ENCODE measurements around the gene ZDHHC3. TPM values are rescaled to one million over a fixed set of nuclear protein-coding genes. Genes with fewer than 3 reads are reported as not detected.

ZDHHC3 gene
- total RNA-seq, 1 donor from 2014 or later: 41.2 TPM

DNA sequence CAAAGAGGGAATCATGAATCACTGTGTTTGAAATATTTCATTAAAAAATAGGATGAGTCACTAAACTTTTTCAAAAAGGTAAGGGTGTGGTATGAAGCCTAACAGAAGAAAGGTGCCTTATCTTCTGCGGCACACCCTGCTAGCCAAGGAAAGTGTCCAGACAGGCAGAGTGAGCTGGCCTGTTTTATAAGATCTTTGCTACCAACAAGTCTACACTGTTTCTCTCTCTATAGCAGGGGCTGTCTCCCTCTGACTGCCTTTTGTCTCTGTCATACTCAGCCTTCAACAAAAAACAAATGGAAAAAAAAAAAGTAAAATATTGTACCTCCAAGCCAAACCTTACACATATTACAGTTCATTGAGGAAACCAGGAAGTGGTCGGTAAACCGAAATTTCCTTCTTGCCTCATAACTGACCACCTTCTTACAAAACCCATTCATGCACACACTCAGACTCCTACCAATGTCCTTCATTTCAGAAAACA is 9.1 kb downstream of the ZDHHC3 start:
- Histone ChIP-seq H3K27me3 (no peaks in the 10 kb centered on the region), H3K4me1 (no peaks in the 10 kb centered on the region), H3K27ac (no peak overlapping the region), H3K36me3 (no peaks in the 10 kb centered on the region), H3K9ac (no peak overlapping the region), H3K9me3 (ENCODE audit: low read depth) (no peaks in the 10 kb centered on the region), H3K4me2 (no peak overlapping the region), H2AFZ (replicated peaks) (no peak overlapping the region), H3K79me2 (ENCODE audit: low read depth) (peaks cover 89% of the 10 kb centered on the region), H4K20me1 (ENCODE audit: low read depth) (peaks cover 23% of the 10 kb centered on the region), H3K4me3 (no peak overlapping the region), H3F3A (ENCODE audit: low read depth) (no peaks in the 10 kb centered on the region)
- Mint-ChIP-seq H3K36me3 (no peaks in the 10 kb centered on the region), H3K27me3 (ENCODE audit: insufficient read depth, low read depth) (no peaks in the 10 kb centered on the region), H3K4me3 (no peak overlapping the region), H3K27ac (no peak overlapping the region), H3K4me1 (peaks cover 4% of the 10 kb centered on the region), H3K9me3 (no peaks in the 10 kb centered on the region)
- no peak for DNase-seq (ENCODE audit: low spot score)
- TF ChIP-seq EZH2phosphoT487 (IDR thresholded peaks at IDR 0.05) (no peak), EZH2 (IDR thresholded peaks at IDR 0.05) (no peak)
- TF ChIP-seq, protein P1, sequence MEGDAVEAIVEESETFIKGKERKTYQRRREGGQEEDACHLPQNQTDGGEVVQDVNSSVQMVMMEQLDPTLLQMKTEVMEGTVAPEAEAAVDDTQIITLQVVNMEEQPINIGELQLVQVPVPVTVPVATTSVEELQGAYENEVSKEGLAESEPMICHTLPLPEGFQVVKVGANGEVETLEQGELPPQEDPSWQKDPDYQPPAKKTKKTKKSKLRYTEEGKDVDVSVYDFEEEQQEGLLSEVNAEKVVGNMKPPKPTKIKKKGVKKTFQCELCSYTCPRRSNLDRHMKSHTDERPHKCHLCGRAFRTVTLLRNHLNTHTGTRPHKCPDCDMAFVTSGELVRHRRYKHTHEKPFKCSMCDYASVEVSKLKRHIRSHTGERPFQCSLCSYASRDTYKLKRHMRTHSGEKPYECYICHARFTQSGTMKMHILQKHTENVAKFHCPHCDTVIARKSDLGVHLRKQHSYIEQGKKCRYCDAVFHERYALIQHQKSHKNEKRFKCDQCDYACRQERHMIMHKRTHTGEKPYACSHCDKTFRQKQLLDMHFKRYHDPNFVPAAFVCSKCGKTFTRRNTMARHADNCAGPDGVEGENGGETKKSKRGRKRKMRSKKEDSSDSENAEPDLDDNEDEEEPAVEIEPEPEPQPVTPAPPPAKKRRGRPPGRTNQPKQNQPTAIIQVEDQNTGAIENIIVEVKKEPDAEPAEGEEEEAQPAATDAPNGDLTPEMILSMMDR (IDR thresholded peaks at IDR 0.05): no peak

DNA sequence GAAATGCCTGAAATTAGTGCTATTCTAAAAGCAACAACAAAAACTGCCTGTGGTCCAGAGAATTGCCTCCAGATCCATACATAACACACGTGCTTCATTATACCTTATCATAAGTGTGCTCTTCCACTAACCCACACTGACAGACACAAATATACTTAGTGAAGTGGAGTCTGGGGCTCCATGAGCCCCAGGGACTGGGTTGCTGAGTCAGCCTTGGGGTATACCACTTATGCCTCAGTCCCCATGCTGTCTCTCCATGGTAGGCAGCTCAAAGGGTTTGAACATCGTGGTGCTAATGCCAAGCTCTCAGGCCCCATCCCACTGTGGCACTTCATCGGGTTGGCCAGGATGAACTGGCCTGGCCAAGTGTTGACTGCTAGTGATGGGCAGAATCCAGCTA is 10.8 kb downstream of the ZDHHC3 start:
- Mint-ChIP-seq H3K27ac (no peak overlapping the region), H3K27me3 (ENCODE audit: insufficient read depth, low read depth) (no peaks in the 10 kb centered on the region), H3K36me3 (no peaks in the 10 kb centered on the region), H3K4me3 (no peak overlapping the region), H3K4me1 (peaks cover 4% of the 10 kb centered on the region), H3K9me3 (no peaks in the 10 kb centered on the region)
- H3K27me3 ChIP-seq: no peaks in the 10 kb centered on the region
- no peaks in the 10 kb centered on the region for H3F3A ChIP-seq (ENCODE audit: low read depth)
- peaks cover 24% of the 10 kb centered on the region for H4K20me1 ChIP-seq (ENCODE audit: low read depth)
- TF ChIP-seq, protein P1 (IDR thresholded peaks at IDR 0.05): no peak
- TF ChIP-seq EZH2phosphoT487 (IDR thresholded peaks at IDR 0.05): no peak
- TF ChIP-seq EZH2 (IDR thresholded peaks at IDR 0.05): no peak
- H3K4me3 ChIP-seq: no peak overlapping the region
- no peak overlapping the region for H3K4me2 ChIP-seq
- H2AFZ ChIP-seq (replicated peaks): no peak overlapping the region
- no peak for DNase-seq (ENCODE audit: low spot score)
- H3K27ac ChIP-seq: no peak overlapping the region
- no peaks in the 10 kb centered on the region for H3K36me3 ChIP-seq
- H3K79me2 ChIP-seq (ENCODE audit: low read depth): peaks cover 88% of the 10 kb centered on the region
- H3K9ac ChIP-seq: no peak overlapping the region
- no peaks in the 10 kb centered on the region for H3K4me1 ChIP-seq
- no peaks in the 10 kb centered on the region for H3K9me3 ChIP-seq (ENCODE audit: low read depth)

DNA sequence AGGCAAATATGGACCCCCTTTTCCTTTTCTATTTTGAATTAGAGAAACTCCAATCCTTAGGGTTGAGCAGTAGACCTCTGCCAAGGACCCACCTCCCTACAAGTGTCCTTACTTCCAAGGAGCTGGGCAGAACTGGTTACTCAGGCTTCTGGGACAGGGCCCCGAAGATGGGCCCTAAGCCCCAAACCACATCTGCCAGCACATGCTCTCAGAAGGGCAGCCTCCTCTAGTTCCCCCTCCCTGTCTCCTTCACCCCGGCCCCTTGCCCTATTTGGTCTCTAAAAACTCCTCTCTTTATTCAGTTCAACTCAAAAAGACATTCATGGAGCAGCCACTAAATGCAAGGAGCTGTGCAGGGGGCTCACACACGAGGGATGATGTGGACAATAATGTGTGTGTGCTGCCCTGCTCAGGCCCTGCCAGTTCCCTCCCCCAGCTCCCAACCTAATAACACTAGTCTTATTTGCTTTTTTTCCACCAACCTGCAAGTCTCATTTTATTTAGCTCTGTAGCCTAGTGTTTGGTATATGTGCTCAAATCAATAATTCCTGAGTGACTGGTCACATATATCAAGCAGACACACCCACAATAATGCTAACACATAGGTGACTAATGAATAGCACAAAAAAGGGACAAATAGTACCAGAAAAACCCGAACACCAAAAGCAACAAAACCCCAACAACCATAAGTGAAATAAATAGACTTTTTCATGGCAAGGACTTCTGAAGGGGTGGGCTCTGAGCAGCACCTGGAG is 12.2 kb downstream of the ZDHHC3 start:
- Histone ChIP-seq H3K4me3 (no peak overlapping the region), H3F3A (ENCODE audit: low read depth) (no peaks in the 10 kb centered on the region), H4K20me1 (ENCODE audit: low read depth) (peaks cover 30% of the 10 kb centered on the region), H3K27ac (no peak overlapping the region), H3K27me3 (no peaks in the 10 kb centered on the region), H3K36me3 (no peaks in the 10 kb centered on the region), H2AFZ (replicated peaks) (no peak overlapping the region), H3K4me1 (no peaks in the 10 kb centered on the region), H3K9me3 (ENCODE audit: low read depth) (no peaks in the 10 kb centered on the region), H3K4me2 (no peak overlapping the region), H3K9ac (no peak overlapping the region), H3K79me2 (ENCODE audit: low read depth) (peaks cover 80% of the 10 kb centered on the region)
- H3K4me3 Mint-ChIP-seq: no peak overlapping the region
- DNase-seq (ENCODE audit: low spot score): no peak
- H3K4me1 Mint-ChIP-seq: peaks cover 4% of the 10 kb centered on the region
- H3K36me3 Mint-ChIP-seq: no peaks in the 10 kb centered on the region
- no peak overlapping the region for H3K27ac Mint-ChIP-seq
- H3K9me3 Mint-ChIP-seq: no peaks in the 10 kb centered on the region
- TF ChIP-seq EZH2 (IDR thresholded peaks at IDR 0.05) (no peak), EZH2phosphoT487 (IDR thresholded peaks at IDR 0.05) (no peak)
- TF ChIP-seq, protein P1 (IDR thresholded peaks at IDR 0.05): no peak
- H3K27me3 Mint-ChIP-seq (ENCODE audit: insufficient read depth, low read depth): no peaks in the 10 kb centered on the region

Measured in neural progenitor cell (in vitro differentiated cells).